ENCODE data around the gene RAD51D. TPM values are rescaled to one million over a fixed set of nuclear protein-coding genes. Genes with fewer than 3 reads are reported as not detected.

RAD51D gene
- total RNA-seq, 1 donor from 2014 or later: 14.8 TPM

GRCh38 chr17:35086931-35087573 lies 32.6 kb downstream of the RAD51D start:
- no peaks in the 10 kb centered on the region for H3K27me3 Mint-ChIP-seq (ENCODE audit: unreplicated experiment)
- peaks cover 35% of the 10 kb centered on the region for H3K4me1 Mint-ChIP-seq (ENCODE audit: unreplicated experiment)
- H3K27ac Mint-ChIP-seq (ENCODE audit: unreplicated experiment): peak overlapping the region; percentile 94
- DNase-seq (ENCODE audit: extremely low spot score, unreplicated experiment): no peak
- TF ChIP-seq CTCF (IDR thresholded peaks at IDR 0.05): no peak
- peak overlapping the region; percentile 88 for H3K4me3 Mint-ChIP-seq (ENCODE audit: unreplicated experiment)
- no peaks in the 10 kb centered on the region for H3K9me3 Mint-ChIP-seq (ENCODE audit: unreplicated experiment)
- no peaks in the 10 kb centered on the region for H3K36me3 Mint-ChIP-seq (ENCODE audit: unreplicated experiment)

GRCh38 chr17:35086164-35086563 lies 33.5 kb downstream of the RAD51D start:
- Mint-ChIP-seq H3K4me1 (ENCODE audit: unreplicated experiment) (peaks cover 37% of the 10 kb centered on the region), H3K4me3 (ENCODE audit: unreplicated experiment) (no peak overlapping the region), H3K27ac (ENCODE audit: unreplicated experiment) (no peak overlapping the region)

GRCh38 chr17:35084987-35085386 lies 34.7 kb downstream of the RAD51D start:
- no peak for DNase-seq (ENCODE audit: extremely low spot score, unreplicated experiment)
- Mint-ChIP-seq H3K9me3 (ENCODE audit: unreplicated experiment) (no peaks in the 10 kb centered on the region), H3K27me3 (ENCODE audit: unreplicated experiment) (no peaks in the 10 kb centered on the region), H3K36me3 (ENCODE audit: unreplicated experiment) (no peaks in the 10 kb centered on the region), H3K27ac (ENCODE audit: unreplicated experiment) (no peak overlapping the region), H3K4me1 (ENCODE audit: unreplicated experiment) (peaks cover 40% of the 10 kb centered on the region), H3K4me3 (ENCODE audit: unreplicated experiment) (no peak overlapping the region)
- TF ChIP-seq CTCF (IDR thresholded peaks at IDR 0.05): no peak

More at GRCh38 chr17:35086164-35086563, 33.5 kb downstream of the RAD51D start:
- no peak for TF ChIP-seq CTCF (IDR thresholded peaks at IDR 0.05)
- no peaks in the 10 kb centered on the region for H3K9me3 Mint-ChIP-seq (ENCODE audit: unreplicated experiment)
- H3K36me3 Mint-ChIP-seq (ENCODE audit: unreplicated experiment): no peaks in the 10 kb centered on the region
- no peaks in the 10 kb centered on the region for H3K27me3 Mint-ChIP-seq (ENCODE audit: unreplicated experiment)
- DNase-seq (ENCODE audit: extremely low spot score, unreplicated experiment): no peak

- H3K27ac Mint-ChIP-seq (ENCODE audit: unreplicated experiment): no peak overlapping the region
Observed at GRCh38 chr17:35083071-35083470, 36.6 kb downstream of the RAD51D start.

More at GRCh38 chr17:35083071-35083470, 36.6 kb downstream of the RAD51D start:
- H3K36me3 Mint-ChIP-seq (ENCODE audit: unreplicated experiment): peaks cover 2% of the 10 kb centered on the region
- no peak for DNase-seq (ENCODE audit: extremely low spot score, unreplicated experiment)
- no peak overlapping the region for H3K4me3 Mint-ChIP-seq (ENCODE audit: unreplicated experiment)
- H3K27me3 Mint-ChIP-seq (ENCODE audit: unreplicated experiment): no peaks in the 10 kb centered on the region
- TF ChIP-seq CTCF (IDR thresholded peaks at IDR 0.05): no peak
- H3K9me3 Mint-ChIP-seq (ENCODE audit: unreplicated experiment): no peaks in the 10 kb centered on the region
- H3K4me1 Mint-ChIP-seq (ENCODE audit: unreplicated experiment): peaks cover 40% of the 10 kb centered on the region

Data from osteocyte (in vitro differentiated cells).